Activated B cell treated with CpG ODN at 0.5 μM for 24 hours (primary cell): ENCODE results near the gene TBX21. TPM values are rescaled to one million over a fixed set of nuclear protein-coding genes. Genes with fewer than 3 reads are reported as not detected.
"Not testable (repeated sequence)": the region's sequence is repeated elsewhere in the genome, so short reads cannot be mapped to it uniquely, and the experiment has no call there.

Source experiments
- ATAC-seq: fragments of 200-7000 bp; cut with Tn5 transposase; one replicate; pipeline ENCODE4 v1.10.0; 2021; ENCODE audit warnings: low read depth, mild to moderate bottlenecking, moderate library complexity
- CTCF ChIA-PET: fragments of 350-600 bp; sonication (Branson Sonifier 250); formaldehyde crosslinking; loops from one replicate; lab custom pipeline; 2021; ENCODE audit warnings: antibody characterized with exemption; lab: Charles Lee
- POLR2A ChIA-PET: fragments of 350-600 bp; sonication (Branson Sonifier 250); formaldehyde crosslinking; loops from one replicate; lab custom pipeline; 2021; ENCODE audit warnings: antibody characterized with exemption; lab: Charles Lee
- DNase-seq: peaks from one replicate; pipeline ENCODE4 v3.0.0; 2022
- H3K27ac Mint-ChIP-seq: one replicate; pipeline ENCODE4 v1.8.0; 2020; ENCODE audit warnings: mixed read lengths
- H3K27me3 Mint-ChIP-seq: one replicate; pipeline ENCODE4 v1.8.0; 2021; ENCODE audit warnings: mixed read lengths
- H3K36me3 Mint-ChIP-seq: one replicate; pipeline ENCODE4 v1.8.0; 2021; ENCODE audit warnings: low read depth, mixed read lengths
- H3K4me1 Mint-ChIP-seq: one replicate; pipeline ENCODE4 v1.8.0; 2021; ENCODE audit warnings: mixed read lengths
- H3K4me3 Mint-ChIP-seq: one replicate; pipeline ENCODE4 v1.8.0; 2020; ENCODE audit warnings: mild to moderate bottlenecking, mixed read lengths
- H3K9me3 Mint-ChIP-seq: one replicate; pipeline ENCODE4 v1.8.0; 2020; ENCODE audit warnings: mixed read lengths
- CTCF ChIP-seq: fragments of 200-600 bp; IDR thresholded peaks from one replicate; pipeline ENCODE4 v1.8.0; 2022; ENCODE audit warnings: antibody characterized with exemption, mild to moderate bottlenecking
- intact Hi-C: fragments of 100-400 bp; cut with micrococcal nuclease; formaldehyde crosslinking; loops from one replicate; pipeline ENCODE4 v1.15.1; 2024
- total RNA-seq: library from RNA; stranded (reverse); gene quantifications from 2 replicates; pipeline ENCODE4 v1.2.3, GENCODE V29; 2022

The TBX21 gene
- total RNA-seq, 1 donor from 2014 or later, result 3.8 TPM

- Mint-ChIP-seq H3K27ac (no peak overlapping the region), H3K4me1 (peaks cover 61% of the 10 kb centered on the region), H3K36me3 (peaks cover 2% of the 10 kb centered on the region), H3K27me3 (peaks cover 2% of the 10 kb centered on the region), H3K9me3 (no peaks in the 10 kb centered on the region), H3K4me3 (no peak overlapping the region)
- DNase-seq, result no peak
- ChIA-PET CTCF (interaction anchor here (7.7 kb wide), 1 partner anchor 39 kb away, joined by 64 read pairs; no protein-coding TSS in a partner anchor), POLR2A (no interaction called here)
- intact Hi-C loops, result no loop called here
- no peak for ATAC-seq
- no peak for TF ChIP-seq CTCF
Observed at GRCh38 chr17:47738178-47738577, 5.1 kb downstream of the TBX21 start.

- Mint-ChIP-seq H3K36me3 (no peaks in the 10 kb centered on the region), H3K9me3 (no peaks in the 10 kb centered on the region), H3K27ac (no peak overlapping the region), H3K4me3 (no peak overlapping the region), H3K27me3 (no peaks in the 10 kb centered on the region), H3K4me1 (peaks cover 56% of the 10 kb centered on the region)
- ATAC-seq, result no peak
- no peak for DNase-seq
- ChIA-PET POLR2A (no interaction called here), CTCF (interaction anchor here (7.7 kb wide), 1 partner anchor 40 kb away, joined by 64 read pairs; no protein-coding TSS in a partner anchor)
- intact Hi-C loops, result no loop called here
- no peak for TF ChIP-seq CTCF
Observed at GRCh38 chr17:47739150-47739549, 6.1 kb downstream of the TBX21 start.

- H3K9me3 Mint-ChIP-seq, H3K27ac Mint-ChIP-seq, intact Hi-C loops, ATAC-seq, DNase-seq, H3K4me3 Mint-ChIP-seq, POLR2A ChIA-PET, H3K27me3 Mint-ChIP-seq, H3K36me3 Mint-ChIP-seq: not testable (repeated sequence)
- H3K4me1 Mint-ChIP-seq, result peaks cover 49% of the 10 kb centered on the region
- CTCF ChIA-PET, result interaction anchor here (4.4 to 7.7 kb wide), 2 partner anchors 41 to 76 kb away, joined by 24 to 64 read pairs; no protein-coding TSS in a partner anchor
Observed at GRCh38 chr17:47739945-47740344, 6.9 kb downstream of the TBX21 start.

- H3K36me3 Mint-ChIP-seq, result peaks cover 1% of the 10 kb centered on the region
- ATAC-seq (no peak), DNase-seq (no peak)
- H3K27ac Mint-ChIP-seq, result peak overlapping the region; percentile 15
- ChIA-PET CTCF (interaction anchor here (2.1 to 7.7 kb wide), 3 partner anchors 9 to 77 kb away, joined by 20 to 64 read pairs (median 24); partner anchors contain the start of gene TBX21), POLR2A (interaction anchor here (0.8 to 1.3 kb wide), 3 partner anchors 8 to 154 kb away, joined by 3 to 5 read pairs (median 3); partner anchors contain the start of genes SP2 and TBX21)
- H3K27me3 Mint-ChIP-seq, result no peaks in the 10 kb centered on the region
- H3K4me3 Mint-ChIP-seq, result no peak overlapping the region
- H3K9me3 Mint-ChIP-seq, result no peaks in the 10 kb centered on the region
- peaks cover 36% of the 10 kb centered on the region for H3K4me1 Mint-ChIP-seq
- intact Hi-C loops, result no loop called here
- no peak for TF ChIP-seq CTCF
Observed at GRCh38 chr17:47741109-47741792, 8.2 kb downstream of the TBX21 start.

GRCh38 chr17:47741793-47742145 is 8.7 kb downstream of the TBX21 start:
- ATAC-seq, result no peak

More at GRCh38 chr17:47741793-47742145, 8.7 kb downstream of the TBX21 start:
- POLR2A ChIA-PET, result interaction anchor here (0.8 to 1.3 kb wide), 3 partner anchors 9 to 154 kb away, joined by 3 to 5 read pairs (median 3); partner anchors contain the start of genes SP2 and TBX21
- TF ChIP-seq CTCF, result no peak
- Mint-ChIP-seq H3K9me3 (no peaks in the 10 kb centered on the region), H3K36me3 (peaks cover 1% of the 10 kb centered on the region), H3K27me3 (no peaks in the 10 kb centered on the region), H3K4me1 (peaks cover 31% of the 10 kb centered on the region), H3K4me3 (no peak overlapping the region), H3K27ac (peak overlapping the region; percentile 15)
- intact Hi-C loops, result loop anchor here (1.0 kb wide), 3 partner anchors 8 to 77 kb away; partner anchors contain the start of gene TBX21
- CTCF ChIA-PET, result interaction anchor here (0.6 to 7.7 kb wide), 5 partner anchors 9 to 80 kb away, joined by 3 to 64 read pairs (median 20); partner anchors contain the start of gene TBX21
- DNase-seq, result no peak
